Suppressor macrophage treated with lipopolysaccharide for 4 hours (primary cell): ENCODE results near the gene BCKDHB.
A peak's percentile ranks its signal among the peaks of the same experiment; 100 is the strongest.
"Not testable (repeated sequence)": the region's sequence is repeated elsewhere in the genome, so short reads cannot be mapped to it uniquely, and the experiment has no call there.

Experiments
- DNase-seq: peaks from one replicate; pipeline ENCODE4 v3.0.0-alpha.2; 2020

Gene BCKDHB

DNA sequence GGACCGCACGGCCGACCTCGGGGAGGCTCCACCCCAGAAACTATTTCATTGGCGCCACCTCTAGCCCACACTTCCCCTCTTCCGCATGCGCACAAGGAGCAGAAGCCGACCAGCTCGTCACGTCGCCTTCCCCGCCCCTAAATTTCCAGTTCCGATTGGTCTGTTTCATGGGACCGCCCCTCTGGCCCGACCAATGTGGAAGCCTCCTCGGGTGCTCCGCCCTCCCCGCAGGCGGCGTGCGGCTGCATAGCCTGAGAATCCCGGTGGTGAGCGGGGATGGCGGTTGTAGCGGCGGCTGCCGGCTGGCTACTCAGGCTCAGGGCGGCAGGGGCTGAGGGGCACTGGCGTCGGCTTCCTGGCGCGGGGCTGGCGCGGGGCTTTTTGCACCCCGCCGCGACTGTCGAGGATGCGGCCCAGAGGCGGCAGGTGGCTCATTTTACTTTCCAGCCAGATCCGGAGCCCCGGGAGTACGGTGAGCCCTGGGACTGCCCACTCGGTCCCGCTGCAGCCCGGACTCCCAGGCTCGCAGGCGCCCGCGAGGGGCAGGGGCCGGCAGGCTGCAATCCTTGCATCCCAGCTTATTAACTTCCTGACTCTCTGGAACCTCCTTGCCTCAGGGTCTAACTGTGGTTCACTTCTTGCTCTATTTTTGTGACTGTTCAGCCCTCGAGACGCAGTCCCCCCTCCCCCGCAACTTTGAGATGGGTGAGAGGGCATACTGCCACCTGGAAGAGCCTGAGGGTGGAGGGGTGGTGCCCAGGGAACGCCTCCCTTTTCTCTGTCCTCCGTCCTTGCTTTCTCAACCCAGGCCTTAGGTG lies at the start of gene BCKDHB:
BCKDHB (plus strand) TSS at position 254 of the 818 bp plus-strand sequence; CDS start at position 277, 23 bp downstream.
- DNase-seq = peak; percentile 98

DNA sequence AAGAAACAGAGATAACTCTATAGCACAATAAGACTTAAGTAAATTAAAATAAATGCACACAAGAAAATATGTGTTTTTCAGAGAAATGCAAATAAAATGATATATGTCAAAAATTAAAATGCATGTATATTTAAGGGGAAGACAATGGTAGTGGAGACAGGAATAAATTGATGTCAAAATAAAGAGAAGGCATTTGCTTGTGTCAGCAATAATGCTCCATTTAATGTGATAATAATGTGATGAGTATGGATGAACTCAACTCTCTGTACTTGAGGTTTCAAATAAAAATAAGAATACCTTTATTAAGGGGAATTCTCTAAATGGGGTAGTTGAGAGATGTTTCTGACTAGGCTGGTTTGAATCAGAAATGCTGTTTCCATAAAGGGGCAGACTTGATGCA lies 45.7 kb upstream of the BCKDHB start:
- no peak for DNase-seq

DNA sequence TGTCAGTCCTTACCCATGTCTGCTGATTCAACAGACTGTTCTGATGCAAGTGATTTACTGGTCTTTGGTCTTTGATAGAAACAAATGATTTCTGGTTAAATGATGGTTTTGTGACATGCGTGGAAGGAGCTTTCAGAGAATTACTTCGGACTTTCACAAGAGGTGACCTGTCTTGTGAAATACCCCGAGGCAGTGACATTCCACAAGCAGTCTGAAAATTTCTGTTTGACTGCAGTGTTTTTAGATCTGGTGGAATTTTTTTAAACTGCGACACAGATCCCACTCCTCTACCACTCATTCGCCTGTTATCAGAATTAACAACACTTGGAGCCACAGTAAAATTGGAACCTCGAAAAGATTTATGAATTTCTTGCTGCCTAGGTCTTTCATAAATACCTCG lies 38.3 kb upstream of the BCKDHB start:
- not testable (repeated sequence) for DNase-seq

DNA sequence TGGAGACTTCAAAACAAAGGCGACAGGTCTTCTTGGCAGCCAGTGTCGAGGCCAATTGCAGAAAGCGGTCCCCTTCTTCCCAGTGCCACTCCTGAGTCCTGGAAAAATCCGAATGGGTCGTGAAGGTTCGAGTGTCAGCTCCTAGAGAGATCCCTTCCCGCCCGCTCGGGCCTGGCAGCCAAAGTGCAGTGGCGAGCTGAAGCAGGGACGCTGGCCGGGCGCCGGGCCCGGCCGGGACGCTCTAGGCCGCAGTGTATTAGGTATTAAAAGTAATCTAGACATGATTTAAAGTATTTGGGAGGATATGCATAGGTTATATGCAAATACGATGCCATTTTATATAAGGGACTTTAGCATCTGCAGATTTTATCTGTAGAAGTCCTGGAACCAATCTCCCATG lies 36.0 kb upstream of the BCKDHB start:
- not testable (repeated sequence) for DNase-seq

DNA sequence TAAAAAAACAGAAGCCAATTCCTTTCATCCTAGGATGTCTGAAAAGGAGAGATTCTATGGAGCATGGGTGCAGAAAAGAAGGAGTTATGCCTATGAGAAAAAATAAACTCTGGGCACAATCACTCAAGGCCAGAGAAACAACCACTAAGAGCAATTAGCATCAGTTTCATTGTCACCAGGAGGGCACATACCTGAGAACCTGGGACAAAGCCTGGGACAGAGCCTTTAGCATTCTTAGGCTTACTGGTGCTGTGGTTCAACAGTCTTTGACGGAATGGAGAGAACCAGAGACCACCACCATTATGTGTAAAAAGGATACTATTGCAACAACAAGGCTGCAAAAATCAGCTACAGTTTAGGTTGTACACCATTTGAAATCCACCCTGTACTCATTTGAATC lies 29.4 kb upstream of the BCKDHB start:
- no peak for DNase-seq

DNA sequence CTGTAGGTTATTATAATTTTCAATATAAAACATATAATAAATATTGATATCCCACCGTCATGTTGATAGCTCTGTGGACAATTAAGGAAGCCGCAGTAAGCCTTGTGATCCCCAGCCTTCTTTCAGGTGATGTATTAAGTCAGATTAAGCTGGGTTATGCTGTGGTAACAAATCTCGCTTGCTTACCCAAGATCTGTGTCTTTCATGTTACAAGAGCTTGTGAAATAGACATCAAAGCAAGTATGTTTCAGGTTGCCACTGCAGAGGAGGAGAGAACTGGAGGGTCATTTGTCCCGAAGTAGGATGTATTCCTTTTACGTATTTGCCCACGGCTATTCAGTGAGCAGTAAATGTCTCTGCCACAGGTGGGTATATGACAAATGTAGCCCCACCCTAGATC lies 17.8 kb upstream of the BCKDHB start:
- no peak for DNase-seq

DNA sequence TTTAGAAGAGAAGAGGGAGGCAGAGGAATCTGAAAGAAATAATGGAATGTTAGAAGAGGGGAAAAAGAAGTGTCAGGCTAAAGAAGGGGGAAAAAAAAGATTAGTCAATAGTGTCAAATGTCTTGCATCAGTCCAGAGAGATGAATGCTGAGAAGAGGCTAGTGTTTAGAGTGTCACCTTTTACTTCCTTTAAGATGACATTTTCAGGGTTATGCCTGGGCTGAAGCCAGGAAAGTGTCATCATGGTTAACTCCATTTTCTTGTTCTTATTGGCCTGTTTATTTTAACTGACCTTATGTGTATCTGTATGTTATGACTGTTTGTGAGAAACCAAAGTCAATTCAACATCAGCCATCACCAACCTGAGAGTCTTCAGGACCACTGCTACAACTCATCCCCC lies 15.0 kb upstream of the BCKDHB start:
- DNase-seq = no peak

DNA sequence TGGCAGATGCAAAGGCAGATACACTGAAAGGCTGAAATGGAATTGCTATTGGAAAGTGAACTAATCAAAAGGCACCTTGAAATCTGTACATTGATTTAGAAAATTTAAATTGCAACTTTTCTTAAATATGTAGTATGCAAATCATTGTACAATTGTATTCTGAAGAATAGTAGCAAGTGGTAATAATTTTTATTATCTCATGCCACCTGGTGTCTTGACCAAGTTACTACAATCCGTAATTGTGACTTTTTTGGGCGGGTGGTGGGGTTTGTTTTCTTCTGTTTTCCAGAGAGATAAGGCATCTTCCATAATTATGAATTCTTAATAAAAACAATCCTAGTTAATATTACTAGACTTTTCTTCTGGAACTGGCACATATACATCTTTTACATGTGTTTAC lies 12.5 kb upstream of the BCKDHB start:
- peak; percentile 49 for DNase-seq

DNA sequence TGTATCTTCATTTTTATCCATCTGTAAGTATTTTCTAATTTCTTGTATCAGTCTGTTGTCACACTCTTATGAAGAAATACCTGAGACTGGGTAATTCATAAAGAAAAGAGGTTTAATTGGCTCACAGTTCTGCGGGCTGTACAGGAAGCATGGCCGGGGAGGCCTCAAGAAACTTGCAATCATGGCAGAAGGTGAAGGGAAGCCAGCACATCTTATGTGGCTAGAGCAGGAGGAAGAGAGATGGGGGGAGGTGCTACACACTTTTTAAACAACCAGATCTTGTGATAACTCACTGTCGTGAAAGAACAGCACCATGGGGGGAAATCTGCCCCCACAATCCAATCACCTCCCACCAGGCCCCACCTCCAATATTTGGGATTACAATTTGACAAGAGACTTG lies 10.9 kb upstream of the BCKDHB start:
- DNase-seq = no peak

DNA sequence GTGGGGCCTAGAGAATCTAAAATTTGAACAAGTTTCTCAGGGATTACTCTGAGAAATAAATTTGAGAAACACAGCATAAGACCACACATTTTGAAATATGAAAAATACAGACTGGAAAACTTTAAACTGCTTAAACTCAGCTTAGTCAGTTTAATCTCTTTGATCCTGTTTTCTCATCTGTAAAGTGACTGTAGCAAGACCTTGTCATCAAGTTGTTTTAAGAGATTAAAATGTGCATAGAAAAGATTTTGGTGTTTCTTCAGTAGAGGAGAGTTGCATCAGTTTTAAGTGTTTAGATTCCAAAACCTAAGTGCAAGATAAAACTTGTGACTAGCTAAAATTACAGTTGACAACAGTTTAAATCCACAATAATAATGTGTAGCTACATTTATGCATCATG lies 8.1 kb upstream of the BCKDHB start:
- no peak for DNase-seq

DNA sequence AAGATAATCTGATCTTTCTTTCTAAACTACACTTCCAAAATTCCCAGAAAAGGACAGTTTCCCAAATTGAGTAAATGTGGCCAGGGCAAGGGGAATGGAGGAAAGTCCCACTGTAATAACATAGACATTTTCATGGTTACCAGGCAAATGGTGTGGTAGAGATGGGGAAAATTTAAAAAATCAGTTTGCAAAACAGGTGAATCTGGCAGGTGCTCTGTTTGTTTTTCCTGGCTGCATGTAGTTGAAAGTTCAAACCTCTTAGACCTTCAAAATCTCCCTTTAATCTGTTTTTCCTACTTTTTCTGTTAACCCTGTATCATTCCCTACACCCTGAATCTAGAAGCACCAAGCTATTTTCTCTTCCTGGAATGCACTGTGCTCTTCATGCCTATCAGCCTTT lies 2.0 kb upstream of the BCKDHB start:
- DNase-seq = no peak

DNA sequence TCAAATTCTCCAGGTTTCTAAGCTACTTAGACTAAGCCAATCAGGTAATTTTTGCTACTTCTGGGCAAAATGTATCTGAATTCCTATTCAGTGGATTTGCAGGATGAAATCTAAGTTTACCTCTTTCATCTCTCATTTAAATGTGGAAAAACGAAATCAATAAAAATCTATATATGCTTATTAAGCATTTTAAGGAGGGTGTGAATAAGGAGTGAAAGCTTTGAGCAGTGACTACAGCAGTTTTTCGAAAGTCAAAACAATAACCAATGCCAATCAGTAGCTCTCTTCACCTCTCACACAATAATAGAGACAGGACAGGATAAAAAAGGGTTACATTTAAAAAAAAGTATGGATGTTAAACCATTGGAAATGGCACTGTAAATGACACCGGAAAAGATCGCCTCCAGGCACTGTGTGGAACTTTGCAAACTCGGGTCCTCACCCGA lies 476 bp upstream of the BCKDHB start:
- no peak for DNase-seq

DNA sequence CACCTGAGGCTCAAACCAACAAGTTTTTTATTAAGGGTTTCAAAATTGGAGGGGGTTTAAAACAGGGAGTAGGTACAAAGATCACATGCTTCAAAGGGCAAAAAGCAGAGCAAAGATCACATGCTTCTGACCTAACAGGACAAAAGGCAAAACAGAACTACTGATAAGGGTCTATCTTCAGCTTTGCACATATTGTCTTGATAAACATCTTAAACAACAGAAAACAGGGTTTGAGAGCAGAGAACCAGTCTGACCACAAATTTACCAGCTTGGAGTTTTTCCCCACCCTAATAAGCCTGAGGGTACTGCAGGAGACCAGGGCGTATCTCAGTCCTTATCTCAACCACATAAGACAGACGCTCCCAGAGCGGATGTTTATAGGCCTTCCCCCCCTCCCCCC lies 16.1 kb downstream of the BCKDHB start:
- DNase-seq = not testable (repeated sequence)

DNA sequence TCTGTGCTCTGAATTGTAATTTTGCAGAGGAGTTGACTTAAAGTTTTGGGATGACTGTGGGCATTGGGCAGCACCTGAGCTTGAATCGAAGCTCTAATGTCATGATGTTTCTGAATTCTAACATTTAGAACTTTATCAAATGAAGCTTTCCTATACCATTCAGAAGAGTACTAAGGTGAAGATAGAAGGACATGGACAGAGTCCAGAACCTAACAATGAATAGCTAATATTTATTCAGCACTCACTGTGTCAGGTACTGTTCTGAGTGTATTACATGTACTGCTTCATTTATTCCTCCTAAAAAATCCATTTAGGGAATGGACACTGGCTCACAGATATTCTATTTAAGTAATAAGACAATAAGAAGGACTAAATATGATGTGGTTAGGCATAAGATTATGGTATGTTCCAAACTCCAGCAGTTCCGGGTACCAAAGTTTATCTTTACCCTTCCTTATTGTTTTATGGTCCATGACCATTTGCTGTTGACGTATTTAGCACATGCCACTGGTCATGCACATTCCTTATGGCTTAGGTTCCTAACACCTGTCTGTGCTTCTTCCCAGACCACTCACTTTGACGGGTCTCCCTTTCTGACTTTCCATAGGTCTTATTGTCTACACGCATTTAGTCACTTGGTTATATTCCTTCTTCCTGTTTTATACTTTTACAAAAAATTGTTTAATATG lies 20.3 kb downstream of the BCKDHB start:
- no peak for DNase-seq

DNA sequence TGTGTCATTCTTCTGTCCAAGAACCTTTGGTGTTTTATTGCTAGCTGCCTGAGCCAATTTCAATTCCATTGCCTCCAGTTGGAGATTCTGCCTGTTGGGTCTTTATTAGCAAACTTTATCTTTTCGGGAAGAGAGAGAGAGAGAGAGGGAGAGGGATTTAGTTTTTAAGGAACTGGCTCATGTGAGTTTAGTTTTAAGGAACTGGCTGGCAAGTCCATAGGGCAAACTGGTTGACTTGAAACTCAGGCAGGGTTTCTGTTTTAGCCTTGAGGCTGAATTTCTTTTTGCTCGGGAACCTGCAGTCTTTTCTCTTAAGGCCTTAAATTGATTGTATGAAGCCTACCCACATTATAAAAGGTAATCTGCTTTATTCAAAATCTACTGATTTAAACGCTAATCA lies 23.0 kb downstream of the BCKDHB start:
- DNase-seq = peak; percentile 12

DNA sequence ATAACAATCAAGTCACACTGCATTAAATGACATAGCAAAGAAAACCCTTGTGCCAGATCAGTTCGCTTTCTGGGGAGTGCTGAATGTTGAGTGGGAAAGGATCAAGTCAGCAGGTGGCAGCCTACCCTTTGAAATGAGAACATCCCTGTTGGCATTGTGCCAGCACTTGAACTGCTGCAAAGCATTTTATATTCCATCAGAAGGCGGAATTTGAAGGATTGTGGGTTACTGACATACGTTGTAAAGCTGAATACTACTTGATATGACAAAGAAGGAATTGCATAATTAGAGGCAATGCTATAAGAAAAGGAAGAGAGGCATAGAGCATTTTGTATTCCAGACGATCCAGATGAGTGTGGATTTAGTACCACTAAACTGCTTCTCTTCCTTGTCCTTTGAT lies 26.5 kb downstream of the BCKDHB start:
- DNase-seq = peak; percentile 33

DNA sequence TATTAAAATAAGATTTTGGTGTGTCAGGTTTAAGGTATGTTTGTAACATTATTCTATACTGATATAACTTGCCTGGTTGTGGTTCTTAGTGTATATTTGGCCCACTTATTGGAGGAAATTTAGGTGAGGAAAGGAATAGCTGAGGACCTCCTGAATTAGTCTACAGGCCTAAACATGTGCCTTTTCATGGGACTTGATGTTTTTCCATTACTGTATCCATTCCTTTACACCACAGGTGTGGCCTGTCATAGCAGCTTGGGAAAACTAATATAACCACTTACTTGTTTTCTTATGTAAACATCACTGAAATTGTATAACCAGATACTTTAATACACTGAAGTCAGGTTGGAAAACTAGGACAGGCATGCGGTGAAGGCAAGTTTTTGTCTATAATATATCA lies 27.6 kb downstream of the BCKDHB start:
- DNase-seq = no peak

DNA sequence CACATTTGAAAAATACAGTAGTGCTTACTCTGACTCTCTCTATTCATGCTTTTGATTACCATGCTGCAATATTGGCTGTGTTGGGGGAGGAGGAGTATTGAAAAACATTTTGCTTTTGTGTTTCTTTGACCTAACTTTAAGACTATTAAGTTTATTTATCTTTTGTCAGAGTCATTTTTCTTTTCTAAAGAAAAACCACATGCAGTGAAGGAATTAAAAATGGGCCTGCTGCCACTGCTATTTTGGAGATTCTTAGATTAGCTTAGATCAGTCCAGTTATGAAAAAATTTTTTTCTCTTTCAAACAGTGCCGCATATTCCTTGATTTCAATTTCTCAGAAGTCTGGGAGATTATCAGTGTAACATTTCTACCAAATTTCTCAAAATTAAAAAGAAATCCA lies 36.1 kb downstream of the BCKDHB start:
- DNase-seq = no peak

DNA sequence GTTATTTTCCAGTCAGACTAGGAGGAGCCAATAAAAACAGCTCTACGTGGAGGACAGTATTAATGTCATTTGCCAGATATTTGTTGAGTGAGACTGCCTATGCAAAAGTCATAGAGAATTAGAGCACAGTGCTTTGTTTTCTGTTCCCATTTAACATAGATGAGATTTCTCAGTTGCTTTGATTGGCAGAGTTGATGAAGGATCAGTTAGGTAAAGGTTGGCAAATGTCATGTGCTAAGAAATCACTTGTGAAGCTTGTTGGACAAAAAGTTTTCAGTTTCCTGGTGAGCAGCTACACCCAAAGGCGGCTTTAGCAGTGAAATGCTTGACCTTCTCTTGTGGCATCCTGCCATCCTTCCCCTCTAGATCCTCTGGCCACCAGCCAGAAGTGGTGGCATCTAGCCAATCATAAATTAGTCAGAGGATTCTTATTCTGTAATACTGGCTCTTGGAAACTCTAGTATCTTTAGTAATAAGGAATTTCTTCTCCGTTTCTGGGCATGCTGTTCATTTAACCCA lies 37.0 kb downstream of the BCKDHB start:
- DNase-seq = peak; percentile 33

DNA sequence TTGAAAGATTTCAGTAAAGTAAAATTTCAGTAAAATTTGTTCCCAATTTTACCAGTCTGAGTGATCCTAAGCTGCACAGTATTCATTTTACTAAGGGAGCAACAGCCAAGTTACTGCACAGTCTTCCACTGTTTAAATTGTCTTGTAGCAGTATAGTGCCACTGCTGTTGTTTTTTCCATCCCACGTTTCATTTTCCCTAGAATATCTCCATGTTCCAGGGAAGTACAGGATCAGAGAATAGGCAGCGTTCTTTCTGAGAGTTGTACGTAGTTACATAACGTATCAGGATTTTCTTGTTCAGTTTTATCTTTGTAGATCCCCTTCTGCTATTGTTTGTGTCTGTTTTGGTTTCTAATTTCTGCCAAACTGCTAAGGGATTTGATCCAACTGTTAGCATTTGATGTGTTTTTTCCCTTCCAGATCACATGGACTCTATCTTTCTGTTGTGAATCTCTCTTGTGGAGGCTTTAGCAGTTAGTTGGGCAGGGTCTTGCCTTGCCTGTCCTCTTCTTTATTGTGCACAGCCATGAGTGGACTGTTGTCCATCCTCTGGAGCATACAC lies 38.4 kb downstream of the BCKDHB start:
- no peak for DNase-seq

DNA sequence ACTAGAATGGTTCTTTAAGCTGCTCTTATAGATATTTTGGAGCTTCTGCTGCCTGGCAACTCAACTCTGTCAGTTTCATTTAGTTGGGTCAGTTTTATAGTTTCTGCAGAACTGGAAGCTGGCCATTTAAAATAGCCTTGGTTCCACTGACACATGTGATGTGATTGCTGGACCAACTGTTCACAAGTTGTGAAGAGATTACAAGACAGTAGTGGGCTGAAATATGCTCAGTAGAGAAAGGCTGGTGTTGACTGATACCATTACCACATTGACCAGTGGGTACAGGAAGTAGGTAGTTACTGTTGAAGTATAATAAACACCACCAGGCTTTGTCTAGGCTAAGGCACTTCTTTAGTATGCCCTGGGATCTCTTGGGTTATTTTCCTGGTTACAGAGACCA lies 39.0 kb downstream of the BCKDHB start:
- DNase-seq = no peak

DNA sequence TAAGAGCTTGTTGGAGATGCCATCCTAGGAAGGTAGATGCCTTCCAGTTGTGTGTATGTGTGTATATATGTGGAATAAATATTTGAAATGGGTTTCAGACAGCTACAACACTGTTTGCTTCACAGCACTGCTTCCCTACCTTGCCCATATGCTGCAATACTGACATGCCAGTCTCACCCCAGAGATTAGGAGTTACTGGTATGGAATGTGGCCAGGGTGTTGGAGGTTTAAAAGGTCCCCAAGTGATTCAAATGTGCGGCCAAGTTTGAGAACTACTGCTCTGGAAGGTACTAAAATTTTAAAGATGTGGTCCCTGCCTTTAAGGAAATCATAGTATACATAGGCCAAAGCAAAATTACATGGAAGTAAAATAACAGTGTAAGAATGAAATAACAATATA lies 39.5 kb downstream of the BCKDHB start:
- no peak for DNase-seq

DNA sequence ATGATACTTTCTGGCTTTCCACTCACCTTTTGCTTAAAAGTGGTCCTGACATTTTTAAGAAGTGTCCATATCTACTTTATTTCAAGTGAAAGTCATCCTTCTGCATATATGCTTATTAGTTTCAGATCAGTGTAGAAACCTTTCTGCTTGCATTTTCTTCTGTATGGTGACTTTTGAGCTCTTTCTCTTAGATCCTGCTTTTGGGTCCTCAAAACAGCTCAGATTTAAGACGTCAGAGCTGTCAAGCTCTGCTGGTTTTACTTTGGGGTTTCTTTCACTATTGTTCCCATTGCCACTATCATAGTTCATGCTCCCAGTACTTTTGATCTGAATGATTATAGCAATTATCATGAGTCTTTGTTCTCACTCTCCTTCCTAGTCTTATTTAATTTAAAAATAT lies 41.7 kb downstream of the BCKDHB start:
- no peak for DNase-seq

DNA sequence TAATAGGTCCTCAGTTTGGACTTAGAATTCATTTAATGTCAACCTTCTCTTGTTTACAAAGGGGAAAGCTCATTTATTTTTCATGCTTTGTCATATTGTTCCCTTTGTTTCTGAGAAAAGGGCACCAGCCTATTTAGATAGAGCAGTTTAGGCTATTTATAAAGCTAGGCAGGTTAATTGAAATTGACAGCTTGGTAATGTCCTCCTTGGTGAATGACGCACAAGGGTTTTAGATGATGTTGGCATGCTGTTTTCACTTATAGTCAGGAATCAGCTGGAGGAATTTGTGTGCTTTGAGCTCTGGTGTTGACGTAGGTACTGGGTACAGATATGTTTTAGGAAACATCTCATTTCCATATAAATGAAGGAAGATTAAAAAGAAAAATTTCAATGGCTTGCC lies 45.2 kb downstream of the BCKDHB start:
- no peak for DNase-seq
